Suprapubic skin (tissue), 3 donors: ENCODE results near the gene PARP14.

Experiments
- POLR2A ChIP-seq, 2 donors: fragments of 450-650 bp; IDR thresholded peaks; one replicate each; pipeline ENCODE4 v1.6.1; 2017; ENCODE audit warnings: antibody characterized with exemption in 2 of 2, mild to moderate bottlenecking in 2 of 2, moderate library complexity in 2 of 2
- TF ChIP-seq, protein P1 (sequence below), 2 donors: fragments of 200-600 bp in 1 of 2; fragments of 450-650 bp in 1 of 2; sonication (generic) in 1 of 2; IDR thresholded peaks; one replicate each; pipeline ENCODE4 v1.5.1; 2016 to 2019; ENCODE audit warnings: antibody characterized with exemption in 2 of 2, mild to moderate bottlenecking in 1 of 2, moderate library complexity in 1 of 2

DNA sequence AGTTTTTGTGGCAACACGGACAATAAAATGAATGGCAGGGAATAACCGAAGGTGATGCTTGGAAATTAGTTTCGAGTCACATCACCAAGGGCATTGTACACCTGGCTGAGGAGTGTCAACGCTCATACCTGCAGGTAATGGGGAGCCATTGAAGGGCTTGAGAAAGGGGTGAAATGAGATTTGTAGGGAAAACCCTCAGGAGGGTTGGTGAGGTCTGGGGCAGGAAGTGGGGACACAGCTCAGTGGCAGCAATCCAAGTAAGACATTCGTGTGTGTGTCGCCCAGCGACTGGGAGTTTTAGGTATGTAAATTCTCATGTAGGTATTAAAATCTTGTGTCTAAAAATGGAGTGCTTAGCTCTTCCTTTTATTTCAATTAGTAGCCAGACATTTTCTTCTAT is 14.3 kb downstream of the PARP14 start:
- TF ChIP-seq POLR2A (IDR thresholded peaks at IDR 0.05): no peak
- TF ChIP-seq, protein P1, sequence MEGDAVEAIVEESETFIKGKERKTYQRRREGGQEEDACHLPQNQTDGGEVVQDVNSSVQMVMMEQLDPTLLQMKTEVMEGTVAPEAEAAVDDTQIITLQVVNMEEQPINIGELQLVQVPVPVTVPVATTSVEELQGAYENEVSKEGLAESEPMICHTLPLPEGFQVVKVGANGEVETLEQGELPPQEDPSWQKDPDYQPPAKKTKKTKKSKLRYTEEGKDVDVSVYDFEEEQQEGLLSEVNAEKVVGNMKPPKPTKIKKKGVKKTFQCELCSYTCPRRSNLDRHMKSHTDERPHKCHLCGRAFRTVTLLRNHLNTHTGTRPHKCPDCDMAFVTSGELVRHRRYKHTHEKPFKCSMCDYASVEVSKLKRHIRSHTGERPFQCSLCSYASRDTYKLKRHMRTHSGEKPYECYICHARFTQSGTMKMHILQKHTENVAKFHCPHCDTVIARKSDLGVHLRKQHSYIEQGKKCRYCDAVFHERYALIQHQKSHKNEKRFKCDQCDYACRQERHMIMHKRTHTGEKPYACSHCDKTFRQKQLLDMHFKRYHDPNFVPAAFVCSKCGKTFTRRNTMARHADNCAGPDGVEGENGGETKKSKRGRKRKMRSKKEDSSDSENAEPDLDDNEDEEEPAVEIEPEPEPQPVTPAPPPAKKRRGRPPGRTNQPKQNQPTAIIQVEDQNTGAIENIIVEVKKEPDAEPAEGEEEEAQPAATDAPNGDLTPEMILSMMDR (IDR thresholded peaks at IDR 0.05): no peak
